Measurements from ENCODE around the gene INSIG1.

INSIG1 gene

DNA sequence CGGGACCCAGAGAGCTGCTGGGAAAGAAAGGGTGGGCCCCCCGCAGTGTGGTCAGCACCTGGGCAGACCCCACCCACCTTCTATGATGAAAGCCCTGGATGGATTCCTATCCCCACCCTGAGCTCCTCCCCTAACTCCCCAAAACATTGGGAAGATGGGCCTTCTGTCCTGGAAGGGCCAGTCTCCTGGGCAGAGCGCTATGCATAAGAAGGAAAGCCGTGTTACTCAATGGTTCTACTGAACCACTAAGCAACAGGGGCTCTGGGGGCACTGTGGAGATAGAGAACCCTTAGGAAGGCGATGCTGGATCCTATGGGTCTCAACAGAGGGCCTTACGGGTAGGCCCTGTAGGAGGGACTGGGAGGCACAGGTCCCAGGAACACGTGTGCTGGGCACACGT lies 30.7 kb upstream of the INSIG1 start:
- no peak for DNase-seq

DNA sequence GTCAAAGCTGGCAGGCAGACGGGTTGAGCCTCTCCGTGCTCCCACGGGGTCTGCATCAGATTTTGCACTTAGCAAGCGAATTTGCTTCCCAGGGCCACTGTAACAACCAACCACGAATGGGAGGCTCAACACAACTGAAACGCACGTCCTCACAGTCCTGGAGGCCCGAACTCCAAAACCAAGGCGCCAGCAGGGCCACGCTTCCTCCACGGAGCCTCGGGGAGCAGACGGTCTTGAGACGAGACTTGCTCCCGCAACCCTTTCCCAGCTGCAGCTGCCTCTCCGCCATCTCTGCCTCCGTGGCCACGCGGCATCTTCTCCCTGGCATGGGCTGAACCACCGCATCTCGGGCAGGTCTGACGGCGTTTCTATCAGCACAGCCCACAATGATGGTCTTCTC lies 30.2 kb upstream of the INSIG1 start:
- DNase-seq: no peak

GRCh38 chr7:155268211-155268610 lies 29.5 kb upstream of the INSIG1 start:
- DNase-seq: no peak

GRCh38 chr7:155268921-155269650 lies 28.6 kb upstream of the INSIG1 start:
- DNase-seq: no peak

DNA sequence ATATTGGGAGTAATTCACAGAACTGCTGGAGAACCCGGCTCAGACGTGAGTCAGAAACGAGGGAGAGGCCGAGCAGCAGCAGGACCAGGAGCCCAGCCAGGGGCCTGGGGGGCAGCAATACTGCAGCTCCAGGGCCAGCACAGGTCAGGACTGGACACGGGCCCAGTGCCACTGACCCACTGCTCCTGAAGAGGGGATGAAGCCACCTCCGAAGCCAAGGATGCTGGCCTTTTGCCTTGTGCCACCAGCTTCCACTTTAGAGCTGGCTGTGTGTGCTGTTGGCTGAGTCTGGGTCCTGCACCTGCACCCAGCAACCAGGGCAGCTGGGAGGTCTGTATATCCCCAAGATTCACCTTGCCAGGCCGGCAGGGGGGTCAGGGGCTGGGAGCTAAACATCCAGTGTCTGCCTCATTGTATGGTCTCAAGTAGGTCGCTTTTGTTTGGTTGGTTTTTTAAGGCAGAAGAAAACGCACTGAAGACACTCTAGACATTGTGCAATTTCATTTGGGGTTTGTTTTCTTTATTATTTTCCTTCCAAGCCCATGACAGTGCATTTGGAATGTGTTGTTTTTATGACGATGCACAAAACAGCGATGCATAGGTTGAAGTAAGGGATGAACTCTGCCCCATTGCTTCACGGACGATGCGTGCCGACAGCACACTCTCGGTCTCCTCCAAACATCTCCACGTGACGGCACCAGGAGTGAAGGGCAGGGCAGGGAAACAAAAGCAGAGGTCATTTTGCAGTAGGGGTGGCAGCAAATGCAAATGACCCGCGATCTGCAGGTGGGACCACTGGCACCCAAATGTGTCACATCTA lies 27.7 kb upstream of the INSIG1 start:
- no peak for DNase-seq

GRCh38 chr7:155270861-155271260 lies 26.8 kb upstream of the INSIG1 start:
- no peak for DNase-seq

GRCh38 chr7:155274633-155275355 lies 22.9 kb upstream of the INSIG1 start:
- no peak for DNase-seq

DNA sequence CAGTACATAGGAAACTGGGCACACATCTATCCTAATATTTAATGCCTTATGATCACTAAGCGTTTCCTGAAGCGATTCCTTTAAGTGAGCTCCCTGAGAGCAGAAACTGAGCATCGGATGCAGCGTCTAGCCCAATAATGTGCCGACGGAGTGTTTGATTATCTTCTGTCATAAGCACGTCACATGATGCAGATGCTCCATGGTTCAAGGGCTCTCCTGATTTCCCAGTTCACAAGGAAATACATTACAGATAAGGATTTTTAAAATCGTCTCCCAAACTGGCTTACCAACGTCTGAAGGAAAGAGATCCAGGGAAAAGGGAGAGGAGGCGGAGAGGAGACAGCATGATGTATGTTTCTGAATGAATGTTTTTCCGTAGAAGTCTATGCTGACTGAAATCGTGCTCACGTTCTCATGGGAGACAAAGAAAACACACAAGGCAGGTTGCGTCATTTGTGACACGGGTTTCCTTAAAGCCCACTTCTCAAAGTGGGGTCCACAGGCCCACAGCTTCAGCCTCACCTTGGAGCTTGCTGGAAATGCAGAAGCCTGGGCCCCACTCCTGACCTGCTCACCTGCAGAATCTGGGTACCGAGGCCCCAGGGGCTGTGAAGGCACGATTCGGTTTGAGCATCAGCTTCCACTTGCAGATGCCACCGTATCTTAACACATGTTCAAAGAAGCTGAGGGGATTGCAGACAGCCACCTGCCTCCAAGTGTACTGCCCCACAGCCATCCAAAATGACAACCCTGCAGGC lies 21.5 kb upstream of the INSIG1 start:
- no peak for DNase-seq

DNA sequence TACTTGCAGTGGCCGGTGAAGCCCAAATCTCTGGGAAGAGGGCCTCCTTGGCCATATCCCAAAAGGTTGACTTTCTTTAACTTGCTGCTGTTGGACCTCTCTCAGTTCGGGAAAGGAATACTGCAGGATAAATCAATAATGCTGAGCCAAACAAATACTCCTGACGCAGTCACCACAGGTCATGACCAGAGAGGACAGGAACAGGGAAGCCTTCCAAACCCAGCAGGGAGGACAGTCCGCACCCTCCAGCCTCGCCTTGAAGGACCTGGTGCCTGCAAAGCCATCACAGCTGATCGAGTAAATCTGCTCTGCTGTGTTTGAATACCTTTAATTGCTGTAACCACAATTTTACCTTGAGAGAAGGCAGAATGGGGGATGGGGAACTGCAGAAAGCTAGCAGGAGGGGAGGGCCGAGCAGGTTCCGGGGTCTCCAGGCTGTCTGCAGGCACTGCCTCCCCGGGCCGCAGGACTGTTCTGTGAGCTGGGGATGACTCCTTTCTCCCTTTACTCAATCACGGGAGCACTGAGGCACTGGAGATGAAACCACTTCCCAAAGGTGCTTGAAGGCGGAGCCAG lies 20.8 kb upstream of the INSIG1 start:
- DNase-seq: no peak

DNA sequence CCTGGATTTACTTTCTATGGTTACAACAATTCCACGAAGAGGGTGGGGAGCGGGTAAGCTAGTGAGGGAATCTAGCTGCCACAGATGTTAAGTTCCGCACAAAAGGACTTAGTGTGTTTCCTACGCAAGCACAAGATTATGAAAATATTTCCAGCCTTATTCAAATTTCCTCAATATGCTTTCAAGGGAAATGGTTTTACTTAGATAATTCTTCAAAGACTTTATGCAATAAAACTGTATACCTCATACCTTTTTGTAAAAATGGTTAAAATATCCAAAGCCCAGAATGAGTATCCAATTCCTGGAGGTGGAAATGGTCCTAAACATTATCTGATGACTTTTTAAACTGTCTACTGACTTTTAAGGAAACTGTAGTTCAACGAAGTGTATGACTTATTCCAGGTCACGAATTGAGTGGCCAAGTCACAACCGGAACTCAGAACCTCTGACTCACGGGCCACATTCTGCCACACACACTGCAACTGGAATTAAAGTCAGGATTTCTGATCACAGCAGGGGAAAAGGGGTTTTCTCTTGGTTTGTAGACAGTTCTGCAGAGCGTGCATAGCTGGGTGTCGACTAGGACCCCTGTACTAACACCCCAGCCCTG lies 20.2 kb upstream of the INSIG1 start:
- DNase-seq: no peak

DNA sequence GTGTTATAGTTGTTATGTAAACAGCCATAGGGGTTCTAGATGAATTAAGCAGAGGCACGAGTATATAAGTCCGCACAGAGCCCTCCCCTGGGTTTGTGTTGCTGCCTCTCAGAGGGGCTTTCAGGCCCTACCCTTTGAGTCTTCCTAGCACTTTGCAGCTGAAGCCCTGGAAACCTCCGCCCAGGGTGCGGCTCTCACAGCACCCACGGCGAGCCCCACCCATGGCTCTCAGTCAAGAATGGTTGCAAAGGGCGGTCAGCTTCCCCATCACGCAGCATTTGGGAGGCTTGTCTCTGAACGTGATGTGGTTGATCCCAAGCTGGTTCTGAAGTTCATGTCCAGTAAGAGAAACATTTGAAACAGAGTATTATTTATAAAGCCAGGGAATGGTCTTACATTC lies 18.8 kb upstream of the INSIG1 start:
- DNase-seq: no peak

GRCh38 chr7:155279787-155280445 lies 17.8 kb upstream of the INSIG1 start:
- DNase-seq: no peak

- DNase-seq: no peak
These were observed 17.0 kb upstream of the INSIG1 start for GRCh38 chr7:155280446-155281397.

- no peak for DNase-seq
These were observed 16.2 kb upstream of the INSIG1 start for GRCh38 chr7:155281398-155281969.

GRCh38 chr7:155282671-155283070 lies 15.0 kb upstream of the INSIG1 start:
- no peak for DNase-seq

GRCh38 chr7:155283565-155284194 lies 14.0 kb upstream of the INSIG1 start:
- no peak for DNase-seq

- no peak for DNase-seq
These were observed 13.0 kb upstream of the INSIG1 start for GRCh38 chr7:155284496-155285274.

GRCh38 chr7:155285423-155285822 lies 12.3 kb upstream of the INSIG1 start:
- no peak for DNase-seq

GRCh38 chr7:155285833-155286232 lies 11.8 kb upstream of the INSIG1 start:
- DNase-seq: no peak
